GM18502 (cell line): ENCODE measurements around the gene PRDX6.

Experiments used
- ATAC-seq: cut with Tn5 transposase; IDR thresholded peaks from one replicate; pipeline ENCODE4 v1.9.1; 2021; ENCODE audit warnings: mild to moderate bottlenecking; ENCODE audit not compliant: unreplicated experiment, poor library complexity

The PRDX6 gene

GRCh38 chr1:173532237-173532636 lies 55.1 kb downstream of the PRDX6 start:
- no peak for ATAC-seq

GRCh38 chr1:173536223-173536622 lies 59.1 kb downstream of the PRDX6 start:
- no peak for ATAC-seq
